Stimulated activated CD4-positive, alpha-beta T cell treated with anti-CD3 and anti-CD28 coated beads, Interleukin-2, amount 100 ng/mL, for 24 hours (primary cell): ENCODE results near the gene HPCAL1.

Source experiments
- DNase-seq, 2 donors: peaks; one replicate each; pipeline ENCODE4 v3.0.0-alpha.2; 2020

HPCAL1 gene

GRCh38 chr2:10304458-10305253 lies 2.0 kb downstream of the HPCAL1 start:
- no peak for DNase-seq

GRCh38 chr2:10305254-10305635 lies 2.5 kb downstream of the HPCAL1 start:
- DNase-seq = peak; percentile 55 to 60

GRCh38 chr2:10305715-10306114 lies 3.0 kb downstream of the HPCAL1 start:
- peak; percentile 46 to 50 for DNase-seq

GRCh38 chr2:10306901-10307463 lies 4.3 kb downstream of the HPCAL1 start:
- DNase-seq = peak in 1 of 2 donors; percentile 17

GRCh38 chr2:10307561-10308156 lies 5.0 kb downstream of the HPCAL1 start:
- DNase-seq = no peak

- no peak for DNase-seq
Measured at GRCh38 chr2:10308866-10309265, 6.2 kb downstream of the HPCAL1 start.

- no peak for DNase-seq
Measured at GRCh38 chr2:10309286-10309685, 6.6 kb downstream of the HPCAL1 start.

GRCh38 chr2:10310309-10310888 lies 7.7 kb downstream of the HPCAL1 start:
- DNase-seq = no peak

GRCh38 chr2:10311736-10312135 lies 9.0 kb downstream of the HPCAL1 start:
- DNase-seq = no peak

GRCh38 chr2:10312437-10312957 lies 9.8 kb downstream of the HPCAL1 start:
- DNase-seq = no peak

- DNase-seq = no peak
Measured at GRCh38 chr2:10316336-10316735, 13.6 kb downstream of the HPCAL1 start.

- DNase-seq = no peak
Measured at GRCh38 chr2:10316860-10317259, 14.2 kb downstream of the HPCAL1 start.

GRCh38 chr2:10317646-10318045 lies 14.9 kb downstream of the HPCAL1 start:
- no peak for DNase-seq

- DNase-seq = no peak
Measured at GRCh38 chr2:10318345-10318744, 15.6 kb downstream of the HPCAL1 start.

- no peak for DNase-seq
Measured at GRCh38 chr2:10319892-10320574, 17.3 kb downstream of the HPCAL1 start.

GRCh38 chr2:10320575-10320931 lies 17.8 kb downstream of the HPCAL1 start:
- DNase-seq = no peak

- DNase-seq = no peak
Measured at GRCh38 chr2:10320933-10321332, 18.2 kb downstream of the HPCAL1 start.

GRCh38 chr2:10321622-10322021 lies 18.9 kb downstream of the HPCAL1 start:
- no peak for DNase-seq

GRCh38 chr2:10322481-10322880 lies 19.8 kb downstream of the HPCAL1 start:
- DNase-seq = no peak

GRCh38 chr2:10322973-10323372 lies 20.3 kb downstream of the HPCAL1 start:
- DNase-seq = no peak

GRCh38 chr2:10323535-10323934 lies 20.8 kb downstream of the HPCAL1 start:
- no peak for DNase-seq

- DNase-seq = no peak
Measured at GRCh38 chr2:10324095-10324832, 21.6 kb downstream of the HPCAL1 start.
